PC-9 (cell line): ENCODE measurements around the gene TAS1R3. TPM values are rescaled to one million over a fixed set of nuclear protein-coding genes. Genes with fewer than 3 reads are reported as not detected.

Source experiments
- BruUV-seq: library from RNA; stranded (reverse); fragments of 400-500 nt; replicated peaks from 2 replicates; lab custom pipeline; 2021; lab: Mats Ljungman, UMichigan
- CTCF ChIA-PET: fragments of 300-600 bp; sonication (Branson Sonifier 250); formaldehyde crosslinking; loops from one replicate; lab custom pipeline; 2022; ENCODE audit warnings: antibody characterized with exemption; lab: Charles Lee
- POLR2A ChIA-PET: fragments of 300-600 bp; sonication (Branson Sonifier 250); formaldehyde crosslinking; loops from one replicate; lab custom pipeline; 2022; ENCODE audit warnings: antibody characterized with exemption; ENCODE audit not compliant: unreplicated experiment; lab: Charles Lee
- DNase-seq, 2 experiments: peaks; one replicate each; pipeline versions ENCODE4 v3.0.0 to v3.0.0-alpha.2; 2015 to 2022; ENCODE audit warnings: mixed read lengths in 1 of 2
- H2AFZ ChIP-seq: fragments of 200-600 bp; sonication (generic); 2 replicates; pipeline ENCODE4 v1.8.1; 2017; ENCODE audit warnings: antibody characterized with exemption
- H3F3A ChIP-seq: fragments of 200-600 bp; sonication (generic); 2 replicates; pipeline ENCODE4 v1.8.1; 2017; ENCODE audit warnings: antibody characterized with exemption, mild to moderate bottlenecking, low read depth; ENCODE audit not compliant: insufficient read depth
- H3K27ac ChIP-seq: fragments of 200-600 bp; sonication (generic); 2 replicates; pipeline ENCODE4 v1.6.1; 2016; ENCODE audit warnings: mixed run types
- H3K27me3 ChIP-seq: fragments of 200-600 bp; sonication (generic); 2 replicates; pipeline ENCODE4 v1.6.1; 2016; ENCODE audit warnings: low read depth, mixed run types; ENCODE audit not compliant: insufficient read depth
- H3K36me3 ChIP-seq: fragments of 200-600 bp; sonication (generic); 2 replicates; pipeline ENCODE4 v1.6.1; 2016; ENCODE audit warnings: low read depth, mixed run types
- H3K4me1 ChIP-seq: fragments of 200-600 bp; sonication (generic); replicated peaks from 2 replicates; pipeline ENCODE4 v1.6.1; 2016; ENCODE audit warnings: mixed run types; ENCODE audit not compliant: insufficient read depth
- H3K4me2 ChIP-seq: fragments of 200-600 bp; sonication (generic); 2 replicates; pipeline ENCODE4 v1.6.1; 2017; ENCODE audit warnings: mixed run types
- H3K4me3 ChIP-seq: fragments of 200-600 bp; sonication (generic); 2 replicates; pipeline ENCODE4 v1.6.1; 2016; ENCODE audit warnings: mixed run types
- H3K79me2 ChIP-seq: fragments of 200-600 bp; sonication (generic); 2 replicates; pipeline ENCODE4 v1.6.1; 2017; ENCODE audit warnings: low read depth, mixed run types
- H3K9me2 ChIP-seq: fragments of 200-600 bp; sonication (generic); 2 replicates; pipeline ENCODE4 v1.8.1; 2017; ENCODE audit warnings: mild to moderate bottlenecking; ENCODE audit not compliant: insufficient read depth
- H3K9me3 ChIP-seq: fragments of 200-600 bp; sonication (generic); 2 replicates; pipeline ENCODE4 v1.8.1; 2016; ENCODE audit warnings: low read depth; ENCODE audit not compliant: insufficient read depth
- H4K20me1 ChIP-seq: fragments of 200-600 bp; sonication (generic); 2 replicates; pipeline ENCODE4 v1.8.1; 2017; ENCODE audit not compliant: insufficient read depth
- EZH2 ChIP-seq: fragments of 200-600 bp; sonication (generic); IDR thresholded peaks from 2 replicates; pipeline ENCODE4 v1.8.0; 2017; ENCODE audit warnings: antibody characterized with exemption, low read depth
- intact Hi-C: fragments of 100-400 bp; cut with micrococcal nuclease; formaldehyde crosslinking; loops from one replicate; pipeline ENCODE4 v1.10.0; 2022; ENCODE audit not compliant: unreplicated experiment
- microRNA-seq: library from miRNA; unstranded; fragments of <30 nt; microRNA quantifications from one replicate; pipeline ENCODE4 v1.2.0, GENCODE V29; 2021; ENCODE audit warnings: borderline number of aligned reads, borderline replicate concordance
- total RNA-seq: library from RNA; stranded (reverse); gene quantifications from 2 replicates; pipeline ENCODE4 v1.2.3, GENCODE V29; 2021
- TF ChIP-seq, protein P1 (sequence below): fragments of 200-600 bp; sonication (generic); conservative IDR thresholded peaks from 2 replicates; pipeline ENCODE4 v1.6.1; 2017; ENCODE audit warnings: mixed run types, antibody characterized with exemption, mild to moderate bottlenecking, moderate library complexity

Gene TAS1R3
- total RNA-seq, 1 experiment from 2014 or later = 0.57 TPM

DNA sequence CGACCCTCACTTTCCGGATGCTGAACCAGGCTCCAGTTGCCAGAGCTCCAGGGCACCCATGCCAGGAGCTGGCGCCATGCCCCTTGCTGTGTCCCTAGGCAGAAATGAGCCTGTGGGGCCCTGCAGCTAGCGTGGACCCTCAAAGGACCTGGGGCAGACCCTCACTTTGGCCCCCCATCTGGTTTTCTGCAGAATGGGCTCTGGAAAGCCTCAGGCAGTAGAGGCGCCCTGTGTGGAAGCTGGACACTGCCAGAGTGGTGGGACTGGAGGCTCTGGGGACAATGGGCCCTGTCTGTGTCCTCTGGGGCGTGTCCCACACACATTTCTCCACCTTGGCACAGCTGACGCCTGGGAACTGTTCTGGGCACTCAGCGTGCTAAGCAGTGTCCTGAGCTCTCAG lies 50.2 kb downstream of the TAS1R3 start:
- 0 out of 2 replicates have a peak, but pooled peaks cover under 1% of the 10 kb centered on the region for H3K4me1 ChIP-seq

More for the DNA sequence above, 50.2 kb downstream of the TAS1R3 start:
- no TSS peak for BruUV-seq
- Histone ChIP-seq H4K20me1 (no peaks in the 10 kb centered on the region), H3K79me2 (peaks cover 10% of the 10 kb centered on the region; the same call in 1 of the 2 replicates), H3K9me3 (no peaks in the 10 kb centered on the region), H3K9me2 (no peaks in the 10 kb centered on the region), H3K27ac (no peak overlapping the region), H3K4me2 (no peak overlapping the region), H2AFZ (no peak overlapping the region), H3K4me3 (no peak overlapping the region), H3K27me3 (no peaks in the 10 kb centered on the region), H3F3A (peaks cover 20% of the 10 kb centered on the region; the same call in 1 of the 2 replicates), H3K36me3 (no peaks in the 10 kb centered on the region)
- TF ChIP-seq, protein P1, sequence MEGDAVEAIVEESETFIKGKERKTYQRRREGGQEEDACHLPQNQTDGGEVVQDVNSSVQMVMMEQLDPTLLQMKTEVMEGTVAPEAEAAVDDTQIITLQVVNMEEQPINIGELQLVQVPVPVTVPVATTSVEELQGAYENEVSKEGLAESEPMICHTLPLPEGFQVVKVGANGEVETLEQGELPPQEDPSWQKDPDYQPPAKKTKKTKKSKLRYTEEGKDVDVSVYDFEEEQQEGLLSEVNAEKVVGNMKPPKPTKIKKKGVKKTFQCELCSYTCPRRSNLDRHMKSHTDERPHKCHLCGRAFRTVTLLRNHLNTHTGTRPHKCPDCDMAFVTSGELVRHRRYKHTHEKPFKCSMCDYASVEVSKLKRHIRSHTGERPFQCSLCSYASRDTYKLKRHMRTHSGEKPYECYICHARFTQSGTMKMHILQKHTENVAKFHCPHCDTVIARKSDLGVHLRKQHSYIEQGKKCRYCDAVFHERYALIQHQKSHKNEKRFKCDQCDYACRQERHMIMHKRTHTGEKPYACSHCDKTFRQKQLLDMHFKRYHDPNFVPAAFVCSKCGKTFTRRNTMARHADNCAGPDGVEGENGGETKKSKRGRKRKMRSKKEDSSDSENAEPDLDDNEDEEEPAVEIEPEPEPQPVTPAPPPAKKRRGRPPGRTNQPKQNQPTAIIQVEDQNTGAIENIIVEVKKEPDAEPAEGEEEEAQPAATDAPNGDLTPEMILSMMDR = no peak
- no peak for TF ChIP-seq EZH2
- intact Hi-C loops = no loop called here
- ChIA-PET CTCF (no interaction called here), POLR2A (no interaction called here)
- no peak for DNase-seq

Small RNA genes lying within 50 kb of the gene (microRNA-seq; reads per million reads assigned to microRNA genes)
- gene MIR6726 = 6.1 reads per million
- gene MIR6727 = not detected
- not detected for gene MIR6808

Other genes with a start within 250 kb of the TAS1R3 start
- gene C1orf159, start 215.2 kb upstream of the TAS1R3 start, total RNA-seq = 26.6 and 31.1 TPM in 2 replicates
- gene TTLL10, start 157.4 kb upstream of the TAS1R3 start, total RNA-seq = 4.0 and 5.8 TPM in 2 replicates
- 6.9 and 14.1 TPM in 2 replicates for gene TNFRSF18, start 124.7 kb upstream of the TAS1R3 start, total RNA-seq
- 0.20 and 0.38 TPM in 2 replicates for gene TNFRSF4, start 117.1 kb upstream of the TAS1R3 start, total RNA-seq
- gene SDF4, start 99.3 kb upstream of the TAS1R3 start, total RNA-seq = 133 and 139 TPM in 2 replicates
- gene B3GALT6, start 99.0 kb upstream of the TAS1R3 start, total RNA-seq = 16.2 and 20.8 TPM in 2 replicates
- 5.2 and 11.8 TPM in 2 replicates for gene C1QTNF12, start 84.6 kb upstream of the TAS1R3 start, total RNA-seq
- gene UBE2J2, start 57.4 kb upstream of the TAS1R3 start, total RNA-seq = 54.2 and 55.0 TPM in 2 replicates
- 4.2 and 4.3 TPM in 2 replicates for gene SCNN1D, start 50.8 kb upstream of the TAS1R3 start, total RNA-seq
- gene ACAP3, start 23.4 kb upstream of the TAS1R3 start, total RNA-seq = 53.5 and 54.8 TPM in 2 replicates
- 18.0 and 18.9 TPM in 2 replicates for gene PUSL1, start 22.7 kb upstream of the TAS1R3 start, total RNA-seq
- 130 and 150 TPM in 2 replicates for gene INTS11, start 6.6 kb upstream of the TAS1R3 start, total RNA-seq
- 33.7 and 37.0 TPM in 2 replicates for gene CPTP, start 6.5 kb upstream of the TAS1R3 start, total RNA-seq
- 95.8 and 98.4 TPM in 2 replicates for gene DVL1, start 18.1 kb downstream of the TAS1R3 start, total RNA-seq
- 0.55 and 0.80 TPM in 2 replicates for gene MXRA8, start 27.3 kb downstream of the TAS1R3 start, total RNA-seq
- 164 and 210 TPM in 2 replicates for gene AURKAIP1, start 43.9 kb downstream of the TAS1R3 start, total RNA-seq
- gene CCNL2, start 68.1 kb downstream of the TAS1R3 start, total RNA-seq = 162 and 183 TPM in 2 replicates
- gene MRPL20, start 76.0 kb downstream of the TAS1R3 start, total RNA-seq = 90.5 and 90.8 TPM in 2 replicates
- gene ANKRD65, start 90.0 kb downstream of the TAS1R3 start, total RNA-seq = 14.7 and 18.9 TPM in 2 replicates
- 56.6 and 65.9 TPM in 2 replicates for gene VWA1, start 104.4 kb downstream of the TAS1R3 start, total RNA-seq
- gene ATAD3C, start 118.4 kb downstream of the TAS1R3 start, total RNA-seq = 4.0 and 4.2 TPM in 2 replicates
- 28.5 and 32.8 TPM in 2 replicates for gene ATAD3B, start 140.5 kb downstream of the TAS1R3 start, total RNA-seq
- gene ATAD3A, start 180.9 kb downstream of the TAS1R3 start, total RNA-seq = 36.6 and 43.6 TPM in 2 replicates
- gene TMEM240, start 209.3 kb downstream of the TAS1R3 start, total RNA-seq = 4.4 and 8.3 TPM in 2 replicates
- gene SSU72, start 243.6 kb downstream of the TAS1R3 start, total RNA-seq = 139 and 145 TPM in 2 replicates